ENCODE results near the gene PRUNE2.

DNA sequence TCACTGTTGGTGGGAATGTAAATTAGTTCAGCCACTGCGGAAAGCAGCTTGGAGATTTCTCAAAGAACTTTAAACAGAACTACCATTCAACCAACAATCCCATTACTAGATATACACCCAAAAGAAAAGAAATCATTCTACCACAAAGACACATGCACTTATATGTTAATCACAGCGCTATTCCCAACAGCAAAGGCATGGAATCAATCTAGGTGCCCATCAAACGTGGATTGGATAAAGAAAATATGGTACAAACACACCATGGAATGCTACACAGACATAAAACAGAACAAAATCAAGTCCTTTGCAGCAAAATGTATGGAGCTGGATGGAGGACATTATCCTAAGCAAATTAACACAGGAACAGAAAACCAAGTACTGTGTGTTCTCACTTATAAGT is 42.1 kb downstream of the PRUNE2 start:
- TF ChIP-seq, protein P1, sequence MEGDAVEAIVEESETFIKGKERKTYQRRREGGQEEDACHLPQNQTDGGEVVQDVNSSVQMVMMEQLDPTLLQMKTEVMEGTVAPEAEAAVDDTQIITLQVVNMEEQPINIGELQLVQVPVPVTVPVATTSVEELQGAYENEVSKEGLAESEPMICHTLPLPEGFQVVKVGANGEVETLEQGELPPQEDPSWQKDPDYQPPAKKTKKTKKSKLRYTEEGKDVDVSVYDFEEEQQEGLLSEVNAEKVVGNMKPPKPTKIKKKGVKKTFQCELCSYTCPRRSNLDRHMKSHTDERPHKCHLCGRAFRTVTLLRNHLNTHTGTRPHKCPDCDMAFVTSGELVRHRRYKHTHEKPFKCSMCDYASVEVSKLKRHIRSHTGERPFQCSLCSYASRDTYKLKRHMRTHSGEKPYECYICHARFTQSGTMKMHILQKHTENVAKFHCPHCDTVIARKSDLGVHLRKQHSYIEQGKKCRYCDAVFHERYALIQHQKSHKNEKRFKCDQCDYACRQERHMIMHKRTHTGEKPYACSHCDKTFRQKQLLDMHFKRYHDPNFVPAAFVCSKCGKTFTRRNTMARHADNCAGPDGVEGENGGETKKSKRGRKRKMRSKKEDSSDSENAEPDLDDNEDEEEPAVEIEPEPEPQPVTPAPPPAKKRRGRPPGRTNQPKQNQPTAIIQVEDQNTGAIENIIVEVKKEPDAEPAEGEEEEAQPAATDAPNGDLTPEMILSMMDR (IDR thresholded peaks at IDR 0.05; ENCODE audit: insufficient read depth, low read length, poor library complexity, severe bottlenecking): no peak
- TF ChIP-seq EZH2phosphoT487 (conservative IDR thresholded peaks at IDR 0.05; ENCODE audit: low read length): no peak
